GM19438 (cell line): Measurements from ENCODE around the gene AKT2.

Source experiments
- ATAC-seq: cut with Tn5 transposase; IDR thresholded peaks from one replicate; pipeline ENCODE4 v1.9.1; 2021; ENCODE audit warnings: low read depth; ENCODE audit not compliant: unreplicated experiment

AKT2 gene

DNA sequence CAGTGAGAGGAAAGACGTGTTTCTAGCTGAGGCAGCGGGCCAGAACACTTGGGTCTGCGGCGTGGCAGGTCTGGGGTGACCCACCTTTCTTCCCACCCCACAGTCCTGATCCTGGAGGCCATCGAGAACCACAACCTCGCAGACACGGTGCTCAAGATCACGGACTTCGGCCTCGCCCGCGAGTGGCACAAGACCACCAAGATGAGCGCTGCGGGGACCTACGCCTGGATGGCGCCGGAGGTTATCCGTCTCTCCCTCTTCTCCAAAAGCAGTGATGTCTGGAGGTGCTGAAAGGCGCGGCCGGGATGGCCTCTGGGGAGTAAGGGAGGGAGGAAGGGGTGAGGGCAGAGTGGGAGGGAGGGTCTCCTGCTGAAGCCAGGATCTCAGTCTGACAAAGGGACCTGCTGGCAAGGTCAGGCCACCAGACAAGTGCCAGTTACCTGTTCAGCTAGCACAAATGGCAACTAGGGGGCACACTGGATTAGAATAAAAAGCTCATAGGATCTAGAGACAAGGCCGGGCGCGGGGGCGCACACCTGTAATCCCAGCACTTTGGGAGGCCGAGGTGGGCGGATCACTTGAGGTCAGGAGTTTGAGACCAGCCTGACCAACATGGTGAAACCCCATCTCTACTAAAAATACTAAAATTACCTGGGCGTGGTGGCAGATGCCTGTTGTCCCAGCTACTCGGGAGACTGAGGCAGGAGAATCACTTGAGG lies 86.7 kb downstream of the AKT2 start:
- ATAC-seq = no peak

DNA sequence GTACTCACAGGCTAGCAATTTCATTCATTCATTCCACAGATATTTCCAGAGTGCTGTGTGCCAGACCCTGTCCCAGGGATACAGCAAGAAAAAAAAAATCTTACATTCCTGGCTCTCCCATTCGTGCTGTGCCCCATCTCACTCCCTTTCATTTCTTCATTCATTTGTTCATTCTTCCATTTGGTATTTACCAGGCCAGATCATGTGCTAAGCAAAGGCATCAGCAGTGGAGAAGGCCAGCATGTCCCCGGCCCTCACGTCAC lies 91.6 kb downstream of the AKT2 start:
- no peak for ATAC-seq

- ATAC-seq = no peak
These were observed 92.2 kb downstream of the AKT2 start for GRCh38 chr19:40192758-40193586.

- peak; percentile 4 for ATAC-seq
These were observed 93.1 kb downstream of the AKT2 start for GRCh38 chr19:40191836-40192646.

DNA sequence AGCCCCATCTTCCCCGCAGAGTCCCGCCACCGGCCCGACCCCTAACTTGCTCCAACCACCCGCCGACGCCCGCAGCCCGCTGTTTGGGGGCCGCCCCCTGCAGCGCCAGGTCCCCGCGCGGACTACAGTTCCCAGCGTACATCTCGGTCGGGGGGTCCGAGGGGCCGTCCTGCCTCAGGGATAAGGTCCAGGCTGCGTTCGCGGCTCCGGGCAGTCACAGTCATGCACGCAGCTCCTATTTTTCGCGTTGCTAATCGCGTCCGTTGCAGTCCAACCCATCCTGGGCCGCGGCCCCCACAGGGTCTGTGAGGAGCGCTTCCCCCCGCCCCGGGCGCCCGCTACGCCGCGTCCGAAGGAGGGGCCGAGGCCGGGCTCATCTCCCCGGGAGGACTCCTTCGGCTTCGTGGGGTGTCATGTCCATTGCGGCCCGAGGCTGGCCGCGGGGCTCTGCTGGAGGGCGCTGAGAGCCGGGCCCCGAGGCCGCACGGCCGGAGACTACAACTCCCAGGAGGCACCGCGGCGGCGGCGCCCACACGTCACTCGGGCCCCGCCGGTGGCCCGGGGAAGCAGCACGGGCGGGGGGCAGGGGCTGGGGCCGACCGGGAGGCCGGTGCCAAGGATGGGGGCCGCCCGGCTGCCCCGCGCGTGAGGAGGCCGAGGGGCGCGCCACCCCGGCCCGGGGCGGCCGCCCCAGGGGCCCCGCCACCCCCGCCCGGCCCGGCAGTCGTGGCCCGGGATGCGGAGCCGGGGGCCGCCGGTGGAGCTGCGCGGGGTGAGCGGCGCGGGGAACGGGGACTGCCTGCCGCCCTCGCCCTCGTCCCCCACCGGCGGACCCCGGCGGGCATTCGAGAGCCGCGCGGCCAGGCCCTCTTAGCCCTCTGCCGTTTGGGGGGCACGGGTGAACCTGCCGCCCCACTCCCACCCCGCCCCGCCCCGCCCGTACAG lies 94.0 kb downstream of the AKT2 start, which contains the start of gene MAP3K10:
Gene MAP3K10, plus strand, starts transcription at position 536 of the 945 bp plus-strand sequence. CDS start 606 bp downstream, outside the sequence.
- peak; percentile 73 for ATAC-seq

- ATAC-seq = no peak
These were observed 100.9 kb downstream of the AKT2 start for GRCh38 chr19:40184273-40184672.
